Measurements from ENCODE around the gene ACAD10.

The ACAD10 gene

DNA sequence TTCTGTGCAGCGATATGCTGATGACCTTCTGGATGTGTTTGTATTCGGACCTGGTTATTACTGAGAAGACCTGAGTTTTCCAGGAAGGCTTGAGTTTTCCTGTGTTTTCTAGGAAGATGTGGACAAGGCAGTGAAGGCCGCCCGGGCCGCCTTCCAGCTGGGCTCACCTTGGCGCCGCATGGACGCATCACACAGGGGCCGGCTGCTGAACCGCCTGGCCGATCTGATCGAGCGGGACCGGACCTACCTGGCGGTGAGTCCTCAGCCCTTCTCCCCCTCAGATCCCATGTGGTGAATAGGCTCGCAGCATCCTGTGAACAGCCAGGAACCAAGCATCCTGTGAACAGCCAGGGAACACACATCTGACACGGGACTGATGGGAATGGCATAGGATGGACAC, 97.2 kb downstream of the ACAD10 start:
- Histone ChIP-seq H3K36me3 (ENCODE audit: insufficient read depth, low read length) (peaks cover 4% of the 10 kb centered on the region), H3K4me1 (ENCODE audit: insufficient read depth, low read length) (no peaks in the 10 kb centered on the region), H3K9me3 (ENCODE audit: control insufficient read depth, insufficient read depth, low read length) (no peaks in the 10 kb centered on the region; the same call in 1 of the 2 replicates), H3K9ac (ENCODE audit: low read depth, low read length) (no peak overlapping the region)

- no peak overlapping the region for H3K9ac ChIP-seq (ENCODE audit: low read depth, low read length)
- H3K9me3 ChIP-seq (ENCODE audit: control insufficient read depth, insufficient read depth, low read length), result no peaks in the 10 kb centered on the region; the same call in 1 of the 2 replicates
- H3K4me1 ChIP-seq (ENCODE audit: insufficient read depth, low read length), result no peaks in the 10 kb centered on the region
- peaks cover 8% of the 10 kb centered on the region for H3K36me3 ChIP-seq (ENCODE audit: insufficient read depth, low read length)
Observed at GRCh38 chr12:111784953-111785352, 99.1 kb downstream of the ACAD10 start.

DNA sequence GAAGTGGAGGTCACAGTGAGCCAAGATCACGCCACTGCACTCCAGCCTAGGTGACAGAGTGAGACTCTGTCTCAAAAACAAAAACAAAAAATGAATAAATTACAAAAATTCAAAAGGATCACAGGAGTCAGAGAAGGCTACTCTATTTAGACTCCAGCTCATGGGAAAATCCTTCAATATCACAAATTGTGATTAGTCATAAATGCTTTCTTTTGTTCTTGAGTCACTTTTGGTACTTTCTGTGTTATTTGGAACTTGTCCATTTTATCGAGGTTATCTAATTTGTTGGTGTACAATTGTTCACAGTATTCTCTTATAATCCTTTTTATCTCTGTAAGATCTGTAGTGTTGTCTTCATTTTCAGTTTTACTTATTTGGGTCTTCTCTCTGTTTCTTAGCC, 99.8 kb downstream of the ACAD10 start:
- H3K9ac ChIP-seq (ENCODE audit: low read depth, low read length), result no peak overlapping the region
- no peaks in the 10 kb centered on the region for H3K4me1 ChIP-seq (ENCODE audit: insufficient read depth, low read length)
- H3K36me3 ChIP-seq (ENCODE audit: insufficient read depth, low read length), result peaks cover 10% of the 10 kb centered on the region
- H3K9me3 ChIP-seq (ENCODE audit: control insufficient read depth, insufficient read depth, low read length), result no peaks in the 10 kb centered on the region; the same call in 1 of the 2 replicates

- H3K4me1 ChIP-seq (ENCODE audit: insufficient read depth, low read length), result no peaks in the 10 kb centered on the region
- H3K36me3 ChIP-seq (ENCODE audit: insufficient read depth, low read length), result peaks cover 9% of the 10 kb centered on the region
- H3K9ac ChIP-seq (ENCODE audit: low read depth, low read length), result no peak overlapping the region
- H3K9me3 ChIP-seq (ENCODE audit: control insufficient read depth, insufficient read depth, low read length), result no peaks in the 10 kb centered on the region
Observed at GRCh38 chr12:111788178-111788654, 102.4 kb downstream of the ACAD10 start.

DNA sequence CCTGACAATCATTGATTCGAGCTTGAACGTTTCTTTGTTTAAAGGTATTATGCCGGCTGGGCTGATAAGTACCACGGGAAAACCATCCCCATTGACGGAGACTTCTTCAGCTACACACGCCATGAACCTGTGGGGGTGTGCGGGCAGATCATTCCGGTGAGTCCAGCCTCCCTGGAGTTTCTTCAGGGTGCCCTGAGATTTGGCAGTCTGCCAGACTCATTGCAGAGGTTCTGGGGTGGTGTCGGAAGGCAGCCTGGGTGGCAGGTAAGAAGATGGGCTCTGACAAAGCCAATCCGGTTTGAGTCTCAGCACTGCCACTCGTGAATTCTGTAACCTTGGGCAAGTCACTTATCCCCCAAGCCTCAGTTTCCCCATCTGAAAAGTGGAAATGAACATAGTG, 103.9 kb downstream of the ACAD10 start:
- H3K36me3 ChIP-seq (ENCODE audit: insufficient read depth, low read length), result peaks cover 9% of the 10 kb centered on the region
- no peak overlapping the region for H3K9ac ChIP-seq (ENCODE audit: low read depth, low read length)

GRCh38 chr12:111791507-111791906, 105.7 kb downstream of the ACAD10 start:
- H3K9ac ChIP-seq (ENCODE audit: low read depth, low read length), result no peak overlapping the region
- no peaks in the 10 kb centered on the region for H3K9me3 ChIP-seq (ENCODE audit: control insufficient read depth, insufficient read depth, low read length)
- no peaks in the 10 kb centered on the region for H3K4me1 ChIP-seq (ENCODE audit: insufficient read depth, low read length)
- H3K36me3 ChIP-seq (ENCODE audit: insufficient read depth, low read length), result peaks cover 9% of the 10 kb centered on the region

More for the DNA sequence above, 103.9 kb downstream of the ACAD10 start:
- Histone ChIP-seq H3K9me3 (ENCODE audit: control insufficient read depth, insufficient read depth, low read length) (no peaks in the 10 kb centered on the region), H3K4me1 (ENCODE audit: insufficient read depth, low read length) (no peaks in the 10 kb centered on the region)

DNA sequence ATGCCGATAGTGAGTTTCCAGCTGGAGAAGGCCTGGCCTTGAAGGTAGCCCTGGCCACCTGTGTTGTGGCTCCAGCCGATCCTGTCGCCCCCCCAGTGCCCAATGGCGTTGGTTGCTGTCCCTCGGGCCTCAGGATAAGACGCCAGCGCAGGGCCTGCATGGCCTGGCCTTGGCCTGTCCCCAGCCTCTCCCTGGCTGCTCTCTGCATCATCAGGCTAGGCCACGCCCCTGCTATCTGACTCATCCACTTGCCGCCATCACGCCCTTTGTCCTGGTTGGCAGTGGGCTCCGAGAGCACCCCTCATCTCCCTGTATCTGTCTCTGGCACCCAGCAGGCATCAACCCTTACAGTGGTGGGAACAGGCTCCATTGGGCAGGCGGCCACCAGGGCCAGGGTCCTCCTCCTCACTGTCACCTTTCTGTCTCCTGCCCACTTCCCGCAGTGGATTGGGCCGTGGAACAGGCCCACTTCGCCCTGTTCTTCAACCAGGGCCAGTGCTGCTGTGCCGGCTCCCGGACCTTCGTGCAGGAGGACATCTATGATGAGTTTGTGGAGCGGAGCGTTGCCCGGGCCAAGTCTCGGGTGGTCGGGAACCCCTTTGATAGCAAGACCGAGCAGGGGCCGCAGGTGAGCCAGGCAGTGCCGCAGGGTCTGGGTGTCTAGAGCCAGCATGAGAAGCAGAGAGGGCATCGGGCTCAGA, 106.5 kb downstream of the ACAD10 start:
- H3K36me3 ChIP-seq (ENCODE audit: insufficient read depth, low read length), result peaks cover 9% of the 10 kb centered on the region
- H3K9ac ChIP-seq (ENCODE audit: low read depth, low read length), result no peak overlapping the region
- no peaks in the 10 kb centered on the region for H3K9me3 ChIP-seq (ENCODE audit: control insufficient read depth, insufficient read depth, low read length)
- H3K4me1 ChIP-seq (ENCODE audit: insufficient read depth, low read length), result no peaks in the 10 kb centered on the region

- Histone ChIP-seq H3K4me1 (ENCODE audit: insufficient read depth, low read length) (no peaks in the 10 kb centered on the region), H3K36me3 (ENCODE audit: insufficient read depth, low read length) (peaks cover 9% of the 10 kb centered on the region), H3K9me3 (ENCODE audit: control insufficient read depth, insufficient read depth, low read length) (no peaks in the 10 kb centered on the region), H3K9ac (ENCODE audit: low read depth, low read length) (no peak overlapping the region)
Observed at GRCh38 chr12:111792856-111793235, 107.0 kb downstream of the ACAD10 start.

DNA sequence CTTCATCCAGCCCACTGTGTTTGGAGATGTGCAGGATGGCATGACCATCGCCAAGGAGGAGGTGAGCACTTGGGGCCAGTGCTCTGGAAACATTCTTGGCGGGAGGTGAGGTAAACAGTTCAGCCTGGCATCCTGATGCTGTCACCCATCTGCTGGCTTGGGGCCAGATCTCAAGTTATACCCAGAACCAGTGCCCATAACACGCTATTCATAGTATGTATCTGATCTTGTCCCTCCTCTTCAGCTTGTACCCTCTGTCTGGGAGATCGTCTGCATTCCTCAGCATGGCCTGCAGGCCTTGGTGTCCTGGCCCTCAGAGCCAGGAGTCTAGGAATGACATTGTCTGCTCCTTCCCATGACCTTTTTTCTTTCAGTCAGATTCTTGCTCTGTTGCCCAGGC, 112.3 kb downstream of the ACAD10 start:
- Histone ChIP-seq H3K36me3 (ENCODE audit: insufficient read depth, low read length) (peaks cover 2% of the 10 kb centered on the region; the same call in 1 of the 2 replicates), H3K4me1 (ENCODE audit: insufficient read depth, low read length) (no peaks in the 10 kb centered on the region), H3K9me3 (ENCODE audit: control insufficient read depth, insufficient read depth, low read length) (no peaks in the 10 kb centered on the region), H3K9ac (ENCODE audit: low read depth, low read length) (no peak overlapping the region)

- Histone ChIP-seq H3K9ac (ENCODE audit: low read depth, low read length) (no peak overlapping the region), H3K4me1 (ENCODE audit: insufficient read depth, low read length) (no peaks in the 10 kb centered on the region), H3K9me3 (ENCODE audit: control insufficient read depth, insufficient read depth, low read length) (no peaks in the 10 kb centered on the region), H3K36me3 (ENCODE audit: insufficient read depth, low read length) (peaks cover 7% of the 10 kb centered on the region; the same call in 1 of the 2 replicates)
Observed at GRCh38 chr12:111799758-111800157, 113.9 kb downstream of the ACAD10 start.

GRCh38 chr12:111803038-111803626, 117.3 kb downstream of the ACAD10 start:
- Histone ChIP-seq H3K9me3 (ENCODE audit: control insufficient read depth, insufficient read depth, low read length) (no peaks in the 10 kb centered on the region), H3K36me3 (ENCODE audit: insufficient read depth, low read length) (peaks cover 7% of the 10 kb centered on the region; the same call in 1 of the 2 replicates), H3K9ac (ENCODE audit: low read depth, low read length) (no peak overlapping the region), H3K4me1 (ENCODE audit: insufficient read depth, low read length) (no peaks in the 10 kb centered on the region)

DNA sequence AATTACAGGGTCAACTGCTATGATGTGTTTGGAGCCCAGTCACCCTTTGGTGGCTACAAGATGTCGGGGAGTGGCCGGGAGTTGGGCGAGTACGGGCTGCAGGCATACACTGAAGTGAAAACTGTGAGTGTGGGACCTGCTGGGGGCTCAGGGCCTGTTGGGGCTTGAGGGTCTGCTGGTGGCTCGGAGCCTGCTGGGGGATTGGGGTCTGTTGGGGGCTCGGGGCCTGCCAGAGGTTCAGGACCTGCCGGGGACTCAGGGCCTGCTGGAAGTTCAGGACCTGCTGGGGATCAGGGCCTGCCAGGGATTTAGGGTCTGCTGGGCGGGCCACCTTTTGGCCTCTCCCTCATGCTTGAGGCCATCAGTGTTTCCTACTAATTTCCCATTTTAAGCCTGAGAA, 118.0 kb downstream of the ACAD10 start:
- H3K4me1 ChIP-seq (ENCODE audit: insufficient read depth, low read length), result no peaks in the 10 kb centered on the region
- no peak overlapping the region for H3K9ac ChIP-seq (ENCODE audit: low read depth, low read length)
- no peaks in the 10 kb centered on the region for H3K9me3 ChIP-seq (ENCODE audit: control insufficient read depth, insufficient read depth, low read length)
- peaks cover 7% of the 10 kb centered on the region; the same call in 1 of the 2 replicates for H3K36me3 ChIP-seq (ENCODE audit: insufficient read depth, low read length)

- Histone ChIP-seq H3K9me3 (ENCODE audit: control insufficient read depth, insufficient read depth, low read length) (no peaks in the 10 kb centered on the region), H3K4me1 (ENCODE audit: insufficient read depth, low read length) (no peaks in the 10 kb centered on the region), H3K36me3 (ENCODE audit: insufficient read depth, low read length) (peaks cover 4% of the 10 kb centered on the region; the same call in 1 of the 2 replicates), H3K9ac (ENCODE audit: low read depth, low read length) (no peak overlapping the region)
Observed at GRCh38 chr12:111806304-111806703, 120.5 kb downstream of the ACAD10 start.

Data from ES-I3 (cell line).